ENCODE measurements around the gene VWA2.

VWA2 gene

GRCh38 chr10:114278140-114278883 lies 39.3 kb downstream of the VWA2 start:
- no peak for DNase-seq

DNA sequence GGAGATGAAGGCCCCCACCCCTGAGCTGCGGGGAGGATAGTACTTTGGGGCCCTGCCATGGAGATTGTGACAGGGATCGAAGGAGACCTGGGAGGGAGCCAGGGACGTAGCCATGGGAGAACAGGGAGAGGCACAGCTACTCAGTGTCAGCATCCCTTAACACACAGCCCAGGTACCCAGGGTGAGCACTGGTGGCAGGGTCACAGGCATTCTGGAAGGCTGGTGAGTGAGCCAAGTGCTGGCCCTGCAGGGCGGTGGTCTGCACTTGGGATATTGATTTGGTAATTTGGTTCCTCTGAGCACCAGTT lies 39.8 kb downstream of the VWA2 start:
- no peak for DNase-seq

DNA sequence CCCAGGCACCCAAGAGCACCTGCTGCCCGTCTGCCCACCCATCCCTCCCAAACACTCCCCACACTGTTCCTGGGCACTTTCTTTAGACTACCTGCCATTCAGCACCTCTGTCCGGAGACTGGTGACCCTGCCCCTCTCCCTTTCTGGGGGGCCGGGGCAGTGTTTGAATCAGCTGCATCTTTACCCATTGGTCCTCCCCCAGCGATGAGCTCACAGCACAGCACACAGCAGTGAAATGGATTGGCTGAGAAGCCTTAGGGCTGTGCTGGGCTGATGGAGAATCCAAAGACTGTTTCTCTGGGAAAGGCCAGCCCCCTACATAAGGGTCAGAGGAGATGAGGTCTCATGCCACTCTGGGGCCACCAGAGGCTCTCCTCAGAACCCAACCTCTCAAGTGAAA lies 40.2 kb downstream of the VWA2 start:
- no peak for DNase-seq

- no peak for DNase-seq
Measured at GRCh38 chr10:114279901-114280644, 41.0 kb downstream of the VWA2 start.

DNA sequence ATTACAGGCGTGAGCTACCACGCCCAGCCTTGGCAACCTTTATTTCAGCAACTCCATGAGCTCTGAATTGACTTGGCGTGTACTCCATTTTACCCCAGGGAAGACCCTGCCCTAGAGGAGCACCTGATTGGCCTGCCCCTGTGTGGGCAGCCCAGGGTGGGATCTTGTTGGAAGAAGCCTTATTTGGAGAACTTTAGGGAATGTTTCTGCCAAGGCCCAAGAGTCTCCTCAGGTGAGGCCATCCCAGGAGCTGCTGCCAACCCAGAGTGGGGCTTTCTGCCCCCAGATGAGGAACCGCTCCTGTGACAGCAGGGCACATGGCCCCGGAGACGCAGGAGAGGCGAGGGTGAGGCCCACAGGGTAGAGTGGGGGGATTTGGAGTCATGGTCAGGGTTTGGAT lies 42.0 kb downstream of the VWA2 start:
- no peak for DNase-seq

DNA sequence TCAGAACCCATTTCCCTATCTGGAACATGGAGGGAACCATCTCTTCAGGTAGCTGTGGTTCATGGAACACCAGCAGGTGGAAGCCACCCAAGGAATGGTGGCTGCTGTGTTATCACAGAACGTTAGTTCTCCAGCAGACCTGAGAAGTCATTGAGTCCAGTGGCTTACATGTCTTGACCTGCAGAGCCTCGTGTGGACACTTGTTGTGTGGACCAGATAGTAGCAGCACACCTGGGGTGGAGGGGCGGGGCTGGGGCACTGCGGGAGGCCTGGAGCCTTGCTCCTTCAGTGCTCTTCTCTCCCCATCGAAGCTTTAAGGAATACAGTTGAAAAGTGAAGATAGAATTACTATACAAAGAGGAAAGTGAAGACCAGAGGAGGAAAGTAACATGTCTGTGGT lies 42.4 kb downstream of the VWA2 start:
- DNase-seq: no peak

GRCh38 chr10:114282526-114282925 lies 43.5 kb downstream of the VWA2 start:
- no peak for DNase-seq

GRCh38 chr10:114283091-114283490 lies 44.0 kb downstream of the VWA2 start:
- no peak for DNase-seq

- no peak for DNase-seq
Measured at GRCh38 chr10:114283535-114284234, 44.6 kb downstream of the VWA2 start.

- DNase-seq: no peak
Measured at GRCh38 chr10:114284346-114285071, 45.5 kb downstream of the VWA2 start.

GRCh38 chr10:114285961-114286441 lies 46.9 kb downstream of the VWA2 start:
- no peak for DNase-seq

DNA sequence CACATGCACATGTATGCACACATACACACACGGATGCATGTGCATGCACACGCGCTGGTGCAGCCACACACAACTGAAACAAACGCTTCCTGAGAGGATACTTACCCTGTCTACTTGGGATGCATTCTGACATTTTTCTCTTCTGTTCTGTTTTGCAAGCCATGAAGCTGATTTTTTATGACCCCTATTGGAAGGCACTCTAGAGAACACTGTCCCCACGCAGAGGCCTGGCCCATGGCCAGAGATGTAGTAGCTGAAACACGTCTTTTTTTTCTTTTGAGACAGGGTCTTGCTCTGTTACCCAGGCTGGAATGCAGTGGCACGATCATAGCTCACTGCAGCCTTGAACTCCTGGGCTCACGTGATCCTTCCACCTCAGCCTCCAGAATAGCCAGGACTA lies 47.9 kb downstream of the VWA2 start:
- no peak for DNase-seq

GRCh38 chr10:114288424-114289095 lies 49.5 kb downstream of the VWA2 start:
- DNase-seq: no peak

- no peak for DNase-seq
Measured at GRCh38 chr10:114289096-114289436, 50.0 kb downstream of the VWA2 start.

DNA sequence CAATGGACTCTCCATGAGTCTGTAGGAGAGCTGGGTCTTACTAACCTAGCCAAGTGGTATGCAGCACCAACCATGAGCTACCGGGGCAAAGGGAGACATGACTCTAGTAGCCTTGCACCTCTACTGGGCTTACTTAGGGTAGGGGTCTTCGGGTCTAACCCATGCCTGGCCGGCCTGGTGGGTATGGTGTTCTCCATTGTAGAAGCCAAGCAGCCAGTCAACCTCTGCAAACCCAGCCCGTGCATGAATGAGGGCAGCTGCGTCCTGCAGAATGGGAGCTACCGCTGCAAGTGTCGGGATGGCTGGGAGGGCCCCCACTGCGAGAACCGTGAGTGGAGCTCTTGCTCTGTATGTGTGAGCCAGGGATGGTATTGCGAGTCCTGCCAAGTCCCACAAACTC lies 51.0 kb downstream of the VWA2 start:
- no peak for DNase-seq

- no peak for DNase-seq
Measured at GRCh38 chr10:114291076-114291475, 52.0 kb downstream of the VWA2 start.

DNA sequence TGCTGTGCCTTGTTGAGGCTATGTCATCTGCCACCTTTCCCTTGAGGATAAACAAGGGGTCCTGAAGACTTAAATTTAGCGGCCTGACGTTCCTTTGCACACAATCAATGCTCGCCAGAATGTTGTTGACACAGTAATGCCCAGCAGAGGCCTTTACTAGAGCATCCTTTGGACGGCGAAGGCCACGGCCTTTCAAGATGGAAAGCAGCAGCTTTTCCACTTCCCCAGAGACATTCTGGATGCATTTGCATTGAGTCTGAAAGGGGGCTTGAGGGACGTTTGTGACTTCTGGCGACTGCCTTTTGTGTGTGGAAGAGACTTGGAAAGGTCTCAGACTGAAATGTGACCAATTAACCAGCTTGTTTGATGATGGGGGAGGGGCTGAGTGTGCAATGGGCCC lies 52.5 kb downstream of the VWA2 start:
- DNase-seq: no peak

DNA sequence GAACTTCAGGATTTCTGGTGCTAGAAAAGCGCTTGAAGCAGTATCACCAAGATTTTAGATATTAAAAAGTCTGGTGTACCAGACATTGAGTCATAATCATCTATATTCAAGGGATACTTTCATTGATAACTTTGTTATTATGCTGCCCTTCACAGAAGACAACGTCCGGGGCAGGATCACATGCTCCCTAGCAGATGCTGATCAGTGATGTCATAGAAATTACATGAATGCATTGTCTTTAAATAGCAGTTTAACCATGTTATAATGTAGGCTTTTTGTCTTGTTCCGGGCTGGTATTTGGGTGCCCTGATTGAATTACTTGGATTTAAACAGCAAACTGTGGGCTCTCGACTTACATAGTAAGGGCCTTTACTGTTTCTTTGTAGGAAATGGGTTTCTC lies 54.0 kb downstream of the VWA2 start:
- no peak for DNase-seq

DNA sequence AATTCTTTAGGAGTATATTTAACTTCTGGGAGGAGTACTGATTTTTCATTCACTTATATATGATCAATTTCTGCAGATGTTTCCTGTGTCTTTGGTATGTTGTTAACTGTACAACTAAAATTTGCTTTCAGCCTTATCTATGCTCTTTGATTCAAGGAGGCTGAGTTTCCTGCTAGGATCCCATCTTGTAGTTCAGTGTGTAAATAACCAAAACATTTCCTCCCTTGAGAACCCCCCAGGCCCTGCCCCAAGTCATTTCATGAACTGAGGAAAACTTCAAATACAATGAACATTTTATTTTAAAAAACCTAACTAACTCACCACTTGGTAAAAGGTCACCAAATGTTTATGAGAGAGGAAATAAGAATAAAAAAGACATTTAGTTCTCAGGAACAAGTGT lies 55.5 kb downstream of the VWA2 start:
- DNase-seq: no peak

DNA sequence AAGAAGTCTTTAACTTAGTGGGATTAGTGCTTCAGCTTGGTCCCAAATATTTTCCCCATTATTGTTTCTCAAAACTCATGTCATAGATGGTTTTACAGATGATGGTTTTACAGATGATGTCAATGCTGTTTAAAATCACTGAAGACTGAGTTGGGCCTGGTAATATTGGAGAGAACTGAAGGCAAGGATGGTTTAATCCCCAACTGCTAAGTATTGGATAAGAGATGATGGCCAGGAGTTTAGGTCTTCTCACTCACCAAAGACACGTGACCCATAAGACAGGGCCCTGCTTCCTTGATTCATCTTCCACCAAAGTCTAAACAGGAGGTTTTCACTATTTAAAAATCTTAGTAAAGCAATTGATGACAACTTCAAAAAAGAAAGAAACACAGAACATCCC lies 56.3 kb downstream of the VWA2 start:
- DNase-seq: no peak

DNA sequence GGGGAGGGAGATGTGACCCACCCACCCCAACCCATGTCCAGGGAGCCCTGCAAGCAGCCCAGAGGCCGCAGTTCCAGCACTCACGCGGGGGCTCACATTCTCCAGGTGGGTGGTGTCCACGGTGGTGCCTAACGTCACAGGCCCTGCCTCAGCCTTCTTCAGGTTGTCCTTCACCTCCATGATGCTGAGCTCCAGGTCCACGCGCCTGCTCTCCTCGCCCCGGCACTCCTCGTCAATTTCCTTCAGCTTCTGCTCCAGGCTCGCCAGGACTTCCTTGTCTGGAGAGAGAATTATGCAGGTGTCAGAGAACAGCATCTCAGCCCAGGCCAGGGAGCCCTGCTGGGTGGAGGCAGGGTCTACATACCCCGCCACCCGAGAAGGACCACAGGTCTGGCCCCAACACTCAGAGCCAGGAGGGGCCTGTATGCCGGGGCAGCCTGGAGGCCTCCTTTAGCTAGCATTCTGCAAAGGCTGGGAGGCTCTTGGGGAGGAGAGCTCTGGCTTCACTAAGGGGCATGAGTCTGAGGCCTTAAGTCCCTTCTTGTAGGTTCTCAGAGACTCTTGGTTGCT lies 58.2 kb downstream of the VWA2 start:
- DNase-seq: no peak

DNA sequence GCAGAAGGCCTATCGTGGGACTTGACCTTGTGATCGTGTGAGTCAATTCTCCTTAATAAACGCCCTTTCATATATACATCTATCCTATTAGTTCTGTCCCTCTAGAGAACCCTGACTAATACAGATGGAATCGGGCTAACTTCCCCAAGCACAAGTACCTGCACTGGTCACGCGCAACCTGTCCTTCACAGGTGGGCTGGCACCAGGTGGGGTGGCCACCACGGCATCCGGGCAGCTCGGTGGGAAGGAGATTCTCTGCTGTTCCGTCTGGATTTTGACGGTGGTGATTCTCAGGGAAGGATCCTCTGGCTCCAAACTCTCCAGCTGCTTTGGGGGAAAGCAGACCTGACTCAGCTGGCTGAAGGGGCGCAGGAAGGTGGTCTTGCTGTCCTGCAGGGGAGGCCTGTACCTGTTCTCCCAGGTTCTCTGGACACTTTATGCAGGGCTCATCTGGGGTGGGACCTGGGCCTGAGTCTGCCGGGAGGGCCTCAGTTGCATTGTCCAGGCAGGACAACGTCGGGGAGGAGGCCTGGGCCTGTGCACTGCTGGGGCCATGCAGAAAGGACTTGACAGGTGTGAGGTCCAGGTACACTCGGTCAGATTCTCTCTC lies 61.1 kb downstream of the VWA2 start:
- no peak for DNase-seq
